Measurements from ENCODE around the gene CACNG5.

Gene CACNG5

DNA sequence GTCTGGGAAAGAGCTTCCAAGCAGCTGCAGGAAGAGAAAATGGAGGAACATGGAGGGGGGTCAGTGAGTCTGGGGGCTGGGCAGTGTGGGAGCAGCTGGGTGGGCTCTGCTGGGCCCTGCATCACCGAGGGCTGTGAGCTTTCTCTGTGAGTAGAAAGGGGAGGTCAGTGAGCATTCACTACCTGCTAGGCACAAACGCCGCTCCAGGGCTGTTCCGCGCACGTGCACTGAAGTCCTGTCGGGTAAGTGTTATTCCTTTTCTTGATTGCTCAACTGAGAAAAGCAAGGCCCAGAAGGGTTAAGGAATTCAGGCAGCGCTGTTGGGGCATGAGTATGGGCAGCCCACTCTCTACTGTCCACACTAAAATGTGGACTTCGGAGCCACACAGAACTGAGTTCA is 4.7 kb downstream of the CACNG5 start:
- H3K9ac ChIP-seq (ENCODE audit: low read length): no peak overlapping the region
- no peak overlapping the region for H3K4me3 ChIP-seq (ENCODE audit: low read length)
- no peaks in the 10 kb centered on the region for H3K9me3 ChIP-seq (ENCODE audit: control insufficient read depth, low read depth, low read length)
- no peaks in the 10 kb centered on the region for H3K36me3 ChIP-seq (ENCODE audit: control insufficient read depth, low read depth, low read length)
- no peaks in the 10 kb centered on the region for H3K4me1 ChIP-seq (ENCODE audit: control insufficient read depth, low read depth, low read length)
- H3K27me3 ChIP-seq (ENCODE audit: control insufficient read depth, insufficient read depth, low read length): peaks cover 13% of the 10 kb centered on the region
- no peak overlapping the region for H3K27ac ChIP-seq (ENCODE audit: low read length)

DNA sequence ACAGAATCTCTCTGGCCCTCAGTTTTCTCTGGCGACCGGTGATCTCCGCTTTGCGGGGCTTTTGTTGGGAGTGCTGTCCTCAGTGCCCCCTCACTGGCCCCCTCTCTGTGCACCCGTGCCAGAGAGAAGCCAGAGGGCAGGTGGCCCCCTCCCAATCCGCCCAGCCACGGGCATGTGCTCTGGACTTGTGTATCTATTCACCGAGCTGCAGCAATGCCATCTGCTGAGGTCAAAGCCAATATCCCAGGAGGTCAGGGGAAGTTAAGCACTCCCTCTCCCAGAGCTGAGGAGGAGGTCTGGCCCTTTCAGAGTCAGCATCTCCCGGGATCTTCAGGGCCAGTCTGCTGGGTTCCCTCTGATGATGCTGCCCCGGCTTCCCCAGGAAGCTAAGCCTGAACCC is 5.1 kb downstream of the CACNG5 start:
- Histone ChIP-seq H3K36me3 (ENCODE audit: control insufficient read depth, low read depth, low read length) (no peaks in the 10 kb centered on the region), H3K27me3 (ENCODE audit: control insufficient read depth, insufficient read depth, low read length) (peaks cover 12% of the 10 kb centered on the region), H3K27ac (ENCODE audit: low read length) (no peak overlapping the region), H3K4me1 (ENCODE audit: control insufficient read depth, low read depth, low read length) (no peaks in the 10 kb centered on the region), H3K4me3 (ENCODE audit: low read length) (no peak overlapping the region), H3K9me3 (ENCODE audit: control insufficient read depth, low read depth, low read length) (no peaks in the 10 kb centered on the region), H3K9ac (ENCODE audit: low read length) (no peak overlapping the region)

DNA sequence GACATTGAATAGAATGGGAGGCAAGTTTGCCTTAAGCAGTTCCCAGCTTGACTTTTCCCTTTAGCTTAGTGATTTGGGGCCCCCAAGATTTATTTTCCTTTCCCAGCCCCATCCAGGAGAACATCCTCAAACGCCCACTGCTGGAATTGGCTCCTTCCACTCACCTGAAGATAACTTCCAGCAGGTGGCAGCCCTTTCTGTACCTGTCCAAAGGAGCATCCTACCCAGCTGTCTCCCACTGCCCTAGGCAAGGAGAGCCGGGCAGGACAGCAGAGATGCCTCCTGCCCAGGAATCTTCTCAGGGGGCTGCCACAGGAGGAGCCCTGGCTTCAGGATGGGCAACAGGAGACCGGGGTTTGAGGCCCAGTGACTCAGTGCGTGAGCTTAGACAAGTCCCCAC is 6.4 kb downstream of the CACNG5 start:
- H3K36me3 ChIP-seq (ENCODE audit: control insufficient read depth, low read depth, low read length): no peaks in the 10 kb centered on the region
- no peaks in the 10 kb centered on the region for H3K9me3 ChIP-seq (ENCODE audit: control insufficient read depth, low read depth, low read length)
- no peak overlapping the region for H3K27ac ChIP-seq (ENCODE audit: low read length)
- no peak overlapping the region for H3K4me3 ChIP-seq (ENCODE audit: low read length)
- no peak overlapping the region for H3K9ac ChIP-seq (ENCODE audit: low read length)
- H3K4me1 ChIP-seq (ENCODE audit: control insufficient read depth, low read depth, low read length): no peaks in the 10 kb centered on the region
- H3K27me3 ChIP-seq (ENCODE audit: control insufficient read depth, insufficient read depth, low read length): no peaks in the 10 kb centered on the region

DNA sequence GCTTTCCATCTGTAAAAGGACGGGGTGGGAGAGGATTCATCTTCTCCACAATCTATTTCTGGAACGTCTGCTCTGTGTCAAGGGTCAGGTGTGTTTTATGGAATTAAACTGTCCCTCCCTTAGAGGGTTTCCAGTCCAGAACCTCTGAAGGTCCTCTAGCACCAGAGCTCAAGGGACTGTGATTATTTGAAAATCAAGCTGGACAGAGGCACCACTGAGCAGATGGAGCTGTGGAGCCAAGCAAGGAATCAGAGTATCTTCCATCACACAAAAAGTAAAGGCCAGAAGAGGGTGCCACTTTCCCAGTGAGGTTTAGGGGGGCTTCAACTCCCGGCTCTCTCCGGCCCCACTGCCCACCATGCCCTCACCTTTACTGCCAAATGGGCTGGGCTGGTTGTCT is 6.8 kb downstream of the CACNG5 start:
- Histone ChIP-seq H3K27me3 (ENCODE audit: control insufficient read depth, insufficient read depth, low read length) (no peaks in the 10 kb centered on the region), H3K4me3 (ENCODE audit: low read length) (no peak overlapping the region), H3K27ac (ENCODE audit: low read length) (no peak overlapping the region), H3K36me3 (ENCODE audit: control insufficient read depth, low read depth, low read length) (no peaks in the 10 kb centered on the region), H3K9ac (ENCODE audit: low read length) (no peak overlapping the region), H3K9me3 (ENCODE audit: control insufficient read depth, low read depth, low read length) (no peaks in the 10 kb centered on the region), H3K4me1 (ENCODE audit: control insufficient read depth, low read depth, low read length) (no peaks in the 10 kb centered on the region)

DNA sequence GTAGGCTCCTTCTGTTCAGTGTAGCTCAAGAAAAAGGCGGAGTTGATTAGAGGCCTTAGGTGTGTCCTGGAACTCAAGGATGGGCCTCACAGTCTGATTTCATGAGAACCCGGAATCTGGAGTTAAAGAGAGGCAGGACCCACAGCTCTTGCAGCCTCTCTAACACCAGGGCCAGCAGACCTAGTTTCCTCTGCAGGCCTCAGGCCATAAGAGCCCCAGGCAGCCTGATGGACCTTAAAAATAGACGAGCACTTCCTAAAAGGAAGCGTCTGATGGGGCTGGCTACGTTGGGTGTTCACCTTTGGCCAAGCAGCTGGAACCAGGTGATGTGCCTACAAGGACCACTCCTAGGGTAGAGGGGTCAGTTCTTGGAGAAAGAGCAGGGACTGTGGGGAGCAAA is 7.6 kb downstream of the CACNG5 start:
- no peaks in the 10 kb centered on the region for H3K36me3 ChIP-seq (ENCODE audit: control insufficient read depth, low read depth, low read length)
- no peak overlapping the region for H3K27ac ChIP-seq (ENCODE audit: low read length)
- H3K4me1 ChIP-seq (ENCODE audit: control insufficient read depth, low read depth, low read length): no peaks in the 10 kb centered on the region
- no peak overlapping the region for H3K9ac ChIP-seq (ENCODE audit: low read length)
- H3K27me3 ChIP-seq (ENCODE audit: control insufficient read depth, insufficient read depth, low read length): no peaks in the 10 kb centered on the region
- H3K4me3 ChIP-seq (ENCODE audit: low read length): no peak overlapping the region
- no peaks in the 10 kb centered on the region for H3K9me3 ChIP-seq (ENCODE audit: control insufficient read depth, low read depth, low read length)

DNA sequence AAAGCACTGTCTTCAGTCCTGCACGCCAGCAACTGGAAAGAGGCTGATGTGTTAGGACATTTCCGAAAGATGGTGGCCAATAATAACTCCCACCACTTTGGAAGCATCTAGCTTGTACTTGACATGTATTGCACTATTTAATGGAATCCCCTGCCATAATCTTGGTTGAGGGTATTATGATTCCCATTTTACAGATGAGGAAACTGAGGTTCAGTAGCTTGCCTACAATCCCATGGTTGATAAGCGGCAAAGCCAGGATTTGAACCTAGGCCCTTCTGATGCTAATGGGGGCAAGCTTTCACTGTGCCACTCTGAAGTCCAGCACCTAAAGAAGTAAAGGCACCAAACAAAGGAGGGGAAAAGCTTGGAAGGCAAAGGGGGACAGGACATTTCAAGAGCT is 8.0 kb downstream of the CACNG5 start:
- no peaks in the 10 kb centered on the region for H3K27me3 ChIP-seq (ENCODE audit: control insufficient read depth, insufficient read depth, low read length)
- no peak overlapping the region for H3K4me3 ChIP-seq (ENCODE audit: low read length)
- no peak overlapping the region for H3K9ac ChIP-seq (ENCODE audit: low read length)
- H3K4me1 ChIP-seq (ENCODE audit: control insufficient read depth, low read depth, low read length): no peaks in the 10 kb centered on the region
- H3K9me3 ChIP-seq (ENCODE audit: control insufficient read depth, low read depth, low read length): no peaks in the 10 kb centered on the region
- no peaks in the 10 kb centered on the region for H3K36me3 ChIP-seq (ENCODE audit: control insufficient read depth, low read depth, low read length)
- no peak overlapping the region for H3K27ac ChIP-seq (ENCODE audit: low read length)

DNA sequence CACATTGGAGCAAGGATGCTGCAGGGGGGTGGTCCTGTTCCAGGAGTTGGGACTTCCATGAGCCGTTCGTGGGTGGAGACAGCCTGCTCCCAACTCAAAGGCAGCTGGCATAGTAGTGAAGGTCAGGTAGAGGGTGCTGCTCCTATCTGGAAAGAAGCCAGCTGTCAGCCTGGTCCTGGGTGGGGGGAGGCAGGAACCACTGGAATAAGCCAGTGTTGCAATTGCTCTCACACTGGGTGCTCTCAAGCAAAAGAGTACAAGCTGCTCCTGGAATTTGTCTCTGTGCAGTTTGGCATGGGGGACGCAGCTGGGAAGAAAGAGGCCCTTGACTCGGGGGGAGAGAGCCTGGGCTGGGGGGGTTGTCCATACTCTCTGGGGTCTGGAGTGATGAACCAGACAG is 8.7 kb downstream of the CACNG5 start:
- Histone ChIP-seq H3K36me3 (ENCODE audit: control insufficient read depth, low read depth, low read length) (no peaks in the 10 kb centered on the region), H3K9ac (ENCODE audit: low read length) (no peak overlapping the region), H3K27me3 (ENCODE audit: control insufficient read depth, insufficient read depth, low read length) (no peaks in the 10 kb centered on the region), H3K4me1 (ENCODE audit: control insufficient read depth, low read depth, low read length) (no peaks in the 10 kb centered on the region), H3K9me3 (ENCODE audit: control insufficient read depth, low read depth, low read length) (no peaks in the 10 kb centered on the region), H3K4me3 (ENCODE audit: low read length) (no peak overlapping the region), H3K27ac (ENCODE audit: low read length) (no peak overlapping the region)

DNA sequence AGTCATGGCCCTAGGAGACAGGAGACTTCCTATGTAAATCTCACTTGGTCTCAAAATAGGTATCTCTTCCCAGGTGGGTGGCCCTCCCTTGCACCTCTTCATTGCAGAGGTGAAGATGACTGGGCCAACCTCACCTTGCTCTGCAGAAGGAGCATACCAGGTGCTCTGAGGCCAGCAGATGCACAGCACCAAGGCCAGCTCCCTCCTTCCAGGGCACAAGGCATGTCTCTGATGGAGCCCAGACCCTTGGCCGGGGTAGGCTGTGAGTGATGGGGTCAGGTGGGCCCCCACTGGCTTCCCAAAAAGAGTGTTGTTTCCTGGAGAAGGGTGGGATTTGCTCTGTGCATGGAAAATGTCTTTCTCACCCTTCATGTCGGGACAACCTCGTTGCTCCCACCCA is 12.8 kb downstream of the CACNG5 start:
- H3K9ac ChIP-seq (ENCODE audit: low read length): no peak overlapping the region
- H3K4me1 ChIP-seq (ENCODE audit: control insufficient read depth, low read depth, low read length): no peaks in the 10 kb centered on the region
- no peak overlapping the region for H3K27ac ChIP-seq (ENCODE audit: low read length)
- no peak overlapping the region for H3K4me3 ChIP-seq (ENCODE audit: low read length)
- no peaks in the 10 kb centered on the region for H3K9me3 ChIP-seq (ENCODE audit: control insufficient read depth, low read depth, low read length)
- H3K27me3 ChIP-seq (ENCODE audit: control insufficient read depth, insufficient read depth, low read length): no peaks in the 10 kb centered on the region
- no peaks in the 10 kb centered on the region for H3K36me3 ChIP-seq (ENCODE audit: control insufficient read depth, low read depth, low read length)

DNA sequence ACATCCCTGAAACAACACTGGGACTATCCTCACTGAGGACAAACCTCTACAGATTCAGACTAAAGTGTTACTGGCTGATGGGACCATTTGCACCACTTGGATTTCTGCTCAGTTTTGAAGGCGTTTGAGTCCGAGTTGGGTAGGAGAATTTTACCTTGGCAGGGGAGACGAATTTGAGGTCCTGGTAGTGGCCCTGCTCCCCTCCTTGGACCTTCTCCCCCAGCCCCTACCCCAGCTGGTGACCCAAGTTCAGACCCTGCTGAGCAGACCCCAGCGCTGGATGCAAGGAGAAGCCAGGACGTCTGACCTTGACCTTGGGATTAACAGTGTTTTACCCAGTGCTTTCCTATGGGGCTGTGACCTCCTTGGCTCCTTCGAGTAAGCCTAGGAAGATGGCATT is 13.6 kb downstream of the CACNG5 start:
- Histone ChIP-seq H3K9me3 (ENCODE audit: control insufficient read depth, low read depth, low read length) (no peaks in the 10 kb centered on the region), H3K4me3 (ENCODE audit: low read length) (no peak overlapping the region), H3K9ac (ENCODE audit: low read length) (no peak overlapping the region), H3K36me3 (ENCODE audit: control insufficient read depth, low read depth, low read length) (no peaks in the 10 kb centered on the region), H3K27me3 (ENCODE audit: control insufficient read depth, insufficient read depth, low read length) (no peaks in the 10 kb centered on the region), H3K27ac (ENCODE audit: low read length) (no peak overlapping the region), H3K4me1 (ENCODE audit: control insufficient read depth, low read depth, low read length) (no peaks in the 10 kb centered on the region)

DNA sequence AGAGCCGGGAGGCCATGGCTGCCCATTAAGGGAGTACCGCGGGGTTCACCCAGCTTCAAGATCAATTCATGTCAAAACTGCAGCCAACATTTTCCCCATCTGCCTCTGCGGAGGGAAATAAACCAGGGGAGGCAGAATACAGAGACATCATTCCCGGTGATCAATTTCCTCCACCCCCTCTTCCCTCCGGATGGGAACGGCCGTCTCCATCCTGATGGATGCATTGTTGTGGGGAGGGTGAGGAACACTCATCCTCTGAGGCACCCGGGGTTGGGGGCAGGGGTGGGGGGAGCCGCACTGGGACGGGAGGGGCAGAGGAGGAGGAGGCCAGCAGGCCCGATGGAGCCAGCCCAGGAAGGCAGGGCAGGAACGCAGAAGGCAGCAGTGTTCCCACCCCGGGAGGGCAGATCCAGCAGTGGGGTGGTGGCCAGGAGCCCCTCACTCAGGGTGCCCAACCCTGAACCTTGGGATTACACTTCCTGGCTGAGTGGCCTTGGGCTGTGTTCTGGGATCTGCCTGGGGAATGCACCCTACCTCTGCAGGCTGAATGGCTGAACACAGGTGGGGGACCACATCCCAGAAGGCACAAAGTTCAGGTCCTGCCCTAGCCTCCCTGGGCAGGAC is 14.2 kb downstream of the CACNG5 start:
- Histone ChIP-seq H3K4me3 (ENCODE audit: low read length) (no peak overlapping the region), H3K27ac (ENCODE audit: low read length) (no peak overlapping the region), H3K9me3 (ENCODE audit: control insufficient read depth, low read depth, low read length) (no peaks in the 10 kb centered on the region), H3K27me3 (ENCODE audit: control insufficient read depth, insufficient read depth, low read length) (no peaks in the 10 kb centered on the region), H3K4me1 (ENCODE audit: control insufficient read depth, low read depth, low read length) (no peaks in the 10 kb centered on the region), H3K36me3 (ENCODE audit: control insufficient read depth, low read depth, low read length) (no peaks in the 10 kb centered on the region), H3K9ac (ENCODE audit: low read length) (no peak overlapping the region)

DNA sequence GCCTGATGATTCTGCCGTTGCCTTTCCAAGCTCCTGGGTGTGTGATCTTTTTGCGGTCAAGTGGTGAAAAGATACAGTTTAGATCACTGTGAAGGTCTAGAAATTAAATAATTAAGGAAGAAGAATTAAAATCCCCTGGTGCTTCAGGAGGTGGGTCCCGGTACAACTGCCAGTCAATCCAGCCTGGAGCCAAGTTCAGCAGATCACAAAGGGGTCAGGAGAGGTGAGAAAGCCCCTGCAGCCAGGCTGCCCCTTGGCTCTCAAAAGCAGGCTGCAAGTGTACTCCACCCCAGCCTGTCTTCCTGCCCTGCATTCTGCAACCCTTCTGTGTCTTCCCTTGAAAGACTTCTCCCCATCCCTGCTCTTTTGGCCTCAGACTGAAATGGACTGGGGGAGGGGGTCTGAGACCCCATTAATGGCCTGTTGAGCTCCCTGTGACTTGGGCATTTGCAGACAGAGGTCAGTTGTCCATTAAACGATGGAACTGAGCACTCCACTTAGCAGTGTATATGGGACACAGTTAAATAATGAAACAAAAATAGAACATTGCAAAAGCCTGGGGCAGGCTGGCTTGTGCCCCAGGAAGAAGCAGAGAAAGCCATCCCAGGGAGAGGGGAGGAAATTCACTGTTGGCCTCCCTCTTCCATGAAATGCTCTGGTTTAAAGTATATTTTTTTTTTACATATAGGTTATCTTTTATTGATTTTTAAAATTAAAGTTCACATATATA is 15.1 kb downstream of the CACNG5 start:
- H3K36me3 ChIP-seq (ENCODE audit: control insufficient read depth, low read depth, low read length): no peaks in the 10 kb centered on the region
- H3K9ac ChIP-seq (ENCODE audit: low read length): no peak overlapping the region
- peaks cover 4% of the 10 kb centered on the region for H3K9me3 ChIP-seq (ENCODE audit: control insufficient read depth, low read depth, low read length)
- no peak overlapping the region for H3K27ac ChIP-seq (ENCODE audit: low read length)
- H3K4me1 ChIP-seq (ENCODE audit: control insufficient read depth, low read depth, low read length): no peaks in the 10 kb centered on the region
- H3K4me3 ChIP-seq (ENCODE audit: low read length): no peak overlapping the region
- no peaks in the 10 kb centered on the region for H3K27me3 ChIP-seq (ENCODE audit: control insufficient read depth, insufficient read depth, low read length)

DNA sequence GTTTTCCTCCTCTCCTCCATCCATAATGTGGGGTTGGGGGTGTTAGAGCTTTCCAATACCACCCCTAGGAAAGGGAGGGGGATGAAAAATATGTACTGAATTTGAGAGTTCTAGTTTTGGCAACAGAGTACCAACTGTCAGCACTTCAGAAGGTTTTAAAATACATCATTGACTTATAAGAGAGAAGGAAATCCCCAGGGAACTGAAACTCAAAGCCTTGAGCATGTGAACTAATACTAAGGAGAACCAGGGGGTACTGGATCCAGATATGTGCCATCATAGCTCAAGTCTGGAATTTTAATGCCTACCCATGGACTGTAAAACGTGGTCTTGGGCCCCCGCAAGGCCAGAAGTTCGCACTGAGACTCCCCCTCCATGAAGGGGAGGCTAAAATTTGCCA is 15.8 kb downstream of the CACNG5 start:
- no peaks in the 10 kb centered on the region for H3K36me3 ChIP-seq (ENCODE audit: control insufficient read depth, low read depth, low read length)
- peaks cover 4% of the 10 kb centered on the region for H3K9me3 ChIP-seq (ENCODE audit: control insufficient read depth, low read depth, low read length)
- H3K27ac ChIP-seq (ENCODE audit: low read length): no peak overlapping the region
- H3K4me1 ChIP-seq (ENCODE audit: control insufficient read depth, low read depth, low read length): no peaks in the 10 kb centered on the region
- H3K27me3 ChIP-seq (ENCODE audit: control insufficient read depth, insufficient read depth, low read length): no peaks in the 10 kb centered on the region
- H3K9ac ChIP-seq (ENCODE audit: low read length): no peak overlapping the region
- H3K4me3 ChIP-seq (ENCODE audit: low read length): no peak overlapping the region

Data from iPS-18a (cell line).